Superior temporal gyrus (tissue), 1 donor: Measurements from ENCODE around the gene SH3BP5L.
"Not testable (repeated sequence)": the region's sequence is repeated elsewhere in the genome, so short reads cannot be mapped to it uniquely, and the experiment has no call there.

ENCODE experiments used
- DNase-seq: peaks from one replicate; pipeline ENCODE4 v3.0.0-alpha.2; 2016; ENCODE audit errors: extremely low spot score

Gene SH3BP5L

GRCh38 chr1:248851390-248851789 is 25.7 kb upstream of the SH3BP5L start:
- DNase-seq, result no peak

- DNase-seq, result no peak
Measured at GRCh38 chr1:248850536-248851251, 25.0 kb upstream of the SH3BP5L start.

GRCh38 chr1:248850124-248850523 is 24.4 kb upstream of the SH3BP5L start:
- DNase-seq, result no peak

GRCh38 chr1:248849637-248850036 is 23.9 kb upstream of the SH3BP5L start:
- DNase-seq, result no peak

- DNase-seq, result no peak
Measured at GRCh38 chr1:248849152-248849551, 23.4 kb upstream of the SH3BP5L start.

- DNase-seq, result no peak
Measured at GRCh38 chr1:248848602-248849001, 22.9 kb upstream of the SH3BP5L start.

- no peak for DNase-seq
Measured at GRCh38 chr1:248847956-248848561, 22.3 kb upstream of the SH3BP5L start.

DNA sequence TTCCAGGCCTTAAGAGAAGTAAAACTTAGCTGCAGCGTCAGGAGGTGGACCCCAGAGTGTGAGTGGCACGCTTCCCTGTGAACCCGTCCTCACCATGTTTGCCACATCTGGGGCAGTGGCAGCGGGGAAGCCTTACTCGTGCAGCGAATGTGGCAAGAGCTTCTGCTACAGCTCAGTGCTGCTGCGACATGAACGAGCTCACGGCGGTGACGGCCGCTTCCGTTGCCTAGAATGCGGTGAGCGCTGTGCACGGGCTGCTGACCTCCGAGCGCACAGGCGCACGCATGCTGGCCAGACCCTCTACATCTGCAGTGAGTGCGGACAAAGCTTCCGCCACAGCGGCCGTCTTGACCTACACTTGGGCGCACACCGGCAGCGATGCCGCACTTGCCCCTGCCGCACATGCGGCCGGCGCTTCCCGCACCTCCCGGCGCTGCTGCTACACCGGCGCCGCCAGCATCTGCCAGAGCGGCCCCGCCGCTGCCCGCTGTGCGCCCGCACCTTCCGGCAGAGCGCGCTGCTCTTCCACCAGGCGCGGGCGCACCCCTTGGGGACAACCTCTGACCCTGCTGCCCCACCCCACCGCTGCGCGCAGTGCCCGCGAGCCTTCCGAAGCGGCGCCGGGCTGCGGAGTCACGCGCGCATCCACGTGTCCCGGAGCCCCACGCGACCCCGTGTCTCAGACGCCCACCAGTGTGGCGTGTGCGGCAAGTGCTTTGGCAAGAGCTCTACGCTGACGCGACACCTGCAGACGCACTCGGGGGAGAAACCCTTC is 21.7 kb upstream of the SH3BP5L start:
- no peak for DNase-seq

DNA sequence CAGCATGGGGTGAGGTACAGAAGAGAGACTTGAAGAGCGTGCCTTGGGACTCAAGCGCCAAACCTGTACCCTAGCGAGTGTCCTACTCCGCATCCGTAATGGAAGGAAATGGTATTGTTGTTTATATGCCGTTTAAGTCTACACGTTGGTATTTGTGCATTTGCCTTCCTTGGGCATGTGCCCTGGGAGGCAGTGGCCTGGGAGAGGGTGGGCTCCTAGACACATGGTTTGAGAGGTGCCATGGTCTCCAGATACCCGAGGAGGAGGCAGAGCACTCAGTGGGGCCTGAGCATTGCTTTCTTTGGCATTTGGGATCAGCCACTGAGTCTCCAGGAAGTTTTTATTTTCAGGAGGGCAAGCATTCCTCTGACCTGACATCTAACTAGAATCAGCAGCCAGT is 18.8 kb upstream of the SH3BP5L start:
- no peak for DNase-seq

GRCh38 chr1:248843687-248844086 is 18.0 kb upstream of the SH3BP5L start:
- DNase-seq, result no peak

GRCh38 chr1:248842781-248843331 is 17.1 kb upstream of the SH3BP5L start:
- DNase-seq, result no peak

DNA sequence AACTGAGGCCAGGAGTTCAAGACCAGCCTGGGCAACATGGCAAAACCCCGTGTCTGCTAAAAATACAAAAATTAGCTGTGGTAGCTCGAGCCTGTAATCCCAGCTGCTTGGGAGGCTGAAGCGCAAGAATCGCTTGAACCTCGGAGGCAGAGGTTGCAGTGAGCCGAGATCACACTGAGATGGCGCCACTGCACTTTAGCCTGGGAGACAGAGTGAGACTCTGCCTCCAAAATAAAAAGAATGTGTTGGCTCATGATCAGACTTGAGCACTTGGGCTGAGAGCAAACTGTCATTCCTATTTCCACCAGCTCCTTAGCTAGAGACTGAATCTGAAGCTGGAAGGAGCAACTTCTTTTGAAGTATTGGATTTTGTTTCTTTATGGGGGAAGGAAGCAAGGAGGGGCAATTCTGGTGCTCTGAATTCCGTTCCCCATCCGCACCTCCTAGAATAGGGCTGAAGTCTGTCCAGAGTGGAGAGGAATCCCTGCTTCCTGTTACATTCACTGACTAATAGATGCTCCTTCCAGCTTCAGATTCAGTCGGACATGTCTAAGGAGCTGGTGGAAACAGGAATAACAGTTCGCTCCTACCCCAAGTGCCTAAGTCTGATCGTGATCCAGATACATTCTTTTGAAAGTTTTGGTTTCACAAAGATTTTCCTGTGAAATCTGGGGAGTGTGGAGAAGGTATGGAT is 16.1 kb upstream of the SH3BP5L start:
- no peak for DNase-seq

- DNase-seq, result no peak
Measured at GRCh38 chr1:248840946-248841345, 15.2 kb upstream of the SH3BP5L start.

- DNase-seq, result no peak
Measured at GRCh38 chr1:248839168-248839555, 13.4 kb upstream of the SH3BP5L start.

DNA sequence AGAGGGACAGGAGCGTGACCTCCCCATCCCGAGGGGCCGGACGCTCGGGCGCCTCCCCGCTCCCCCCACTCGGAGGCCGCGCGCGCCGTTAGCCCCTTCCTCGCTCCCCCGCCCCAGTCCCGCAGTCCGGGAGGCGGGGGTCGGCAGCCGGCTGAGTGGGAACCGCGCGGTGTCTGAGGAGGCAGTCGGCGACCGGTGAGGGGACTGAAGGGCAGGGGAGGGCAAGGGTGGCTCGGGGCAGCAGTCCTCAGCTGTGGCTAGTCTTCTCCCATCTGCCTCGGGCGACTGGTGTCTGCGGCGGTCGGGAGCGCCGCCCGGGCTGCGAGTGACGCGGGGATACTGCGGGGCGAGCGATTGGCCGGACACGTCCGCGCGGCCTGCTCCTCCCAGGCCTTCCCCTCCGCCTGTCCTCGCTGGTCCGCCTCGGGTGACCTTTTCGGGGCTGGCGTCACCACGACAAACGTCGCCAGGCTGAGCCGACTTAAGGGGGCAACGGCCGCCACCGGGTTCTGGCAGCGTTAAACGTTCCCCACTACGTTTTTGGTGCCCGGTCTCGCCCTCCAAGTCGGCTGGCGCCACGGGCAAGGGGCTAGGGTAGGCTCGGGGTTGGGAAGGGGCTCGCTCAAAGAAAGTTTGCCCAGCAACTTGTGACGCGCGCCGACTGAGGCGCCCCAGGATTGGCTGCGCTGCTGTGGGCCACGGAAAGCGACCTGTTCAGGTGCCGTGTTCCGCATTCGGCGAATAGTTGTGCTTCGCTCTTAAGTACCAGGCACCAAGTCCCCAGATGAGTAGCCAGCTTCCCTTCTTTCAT is 12.8 kb upstream of the SH3BP5L start:
- DNase-seq, result peak; percentile 93

- DNase-seq, result peak; percentile 99
Measured at GRCh38 chr1:248837781-248838356, 12.2 kb upstream of the SH3BP5L start, which contains the start of gene ZNF672. Gene ZNF672, plus strand, starts transcription at chr1:248838224. Its CDS starts 9,051 bp downstream, at chr1:248847275.

- no peak for DNase-seq
Measured at GRCh38 chr1:248837045-248837780, 11.5 kb upstream of the SH3BP5L start.

- DNase-seq, result no peak
Measured at GRCh38 chr1:248834343-248834940, 8.7 kb upstream of the SH3BP5L start.

DNA sequence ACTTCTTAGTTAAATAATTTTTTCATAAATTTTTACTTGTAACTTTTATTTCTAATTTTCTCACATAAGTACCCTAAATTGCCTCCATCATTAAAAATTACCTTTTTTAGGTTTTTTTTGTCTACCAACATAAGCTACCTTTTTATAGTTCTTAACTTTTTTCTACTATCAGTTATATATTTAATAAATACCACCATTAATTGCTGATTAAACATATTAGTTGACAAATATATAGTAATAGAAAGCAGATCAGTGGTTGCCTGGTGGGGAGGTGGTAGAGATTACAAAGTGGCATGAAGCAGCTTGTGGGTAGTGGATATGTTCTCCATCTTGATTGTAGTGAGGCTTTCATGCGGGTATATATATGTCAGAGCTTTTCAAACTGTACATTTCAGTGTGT is 6.1 kb upstream of the SH3BP5L start:
- DNase-seq, result no peak

DNA sequence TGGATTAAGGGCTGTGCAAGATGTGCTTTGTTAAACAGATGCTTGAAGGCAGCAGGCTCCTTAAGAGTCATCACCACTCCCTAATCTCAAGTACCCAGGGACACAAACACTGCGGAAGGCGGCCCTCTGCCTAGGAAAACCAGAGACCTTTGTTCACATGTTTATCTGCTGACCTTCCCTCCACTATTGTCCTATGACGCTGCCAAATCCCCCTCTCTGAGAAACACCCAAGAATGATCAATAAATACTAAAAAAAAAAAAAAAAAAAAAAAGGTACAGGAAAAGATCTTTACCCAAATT is 5.0 kb upstream of the SH3BP5L start:
- DNase-seq, result not testable (repeated sequence)
